AG10803 (cell line): Measurements from ENCODE around the gene ANKRD33B.

Source experiments
- DNase-seq: peaks from one replicate; pipeline ENCODE4 v3.0.0; 2010; ENCODE audit warnings: low read depth
- H3K4me3 ChIP-seq: 2 replicates; pipeline ENCODE4 v1.5.1; 2011; ENCODE audit warnings: mild to moderate bottlenecking, low read length, control low read depth
- TF ChIP-seq, protein P1 (sequence below): conservative IDR thresholded peaks from 2 replicates; pipeline ENCODE4 v1.5.1; 2011; ENCODE audit warnings: mild to moderate bottlenecking, low read length, control low read depth, inconsistent platforms

The ANKRD33B gene

GRCh38 chr5:10576121-10576789 is 12.4 kb downstream of the ANKRD33B start:
- no peak for DNase-seq
- H3K4me3 ChIP-seq: no peak overlapping the region
- TF ChIP-seq, protein P1, sequence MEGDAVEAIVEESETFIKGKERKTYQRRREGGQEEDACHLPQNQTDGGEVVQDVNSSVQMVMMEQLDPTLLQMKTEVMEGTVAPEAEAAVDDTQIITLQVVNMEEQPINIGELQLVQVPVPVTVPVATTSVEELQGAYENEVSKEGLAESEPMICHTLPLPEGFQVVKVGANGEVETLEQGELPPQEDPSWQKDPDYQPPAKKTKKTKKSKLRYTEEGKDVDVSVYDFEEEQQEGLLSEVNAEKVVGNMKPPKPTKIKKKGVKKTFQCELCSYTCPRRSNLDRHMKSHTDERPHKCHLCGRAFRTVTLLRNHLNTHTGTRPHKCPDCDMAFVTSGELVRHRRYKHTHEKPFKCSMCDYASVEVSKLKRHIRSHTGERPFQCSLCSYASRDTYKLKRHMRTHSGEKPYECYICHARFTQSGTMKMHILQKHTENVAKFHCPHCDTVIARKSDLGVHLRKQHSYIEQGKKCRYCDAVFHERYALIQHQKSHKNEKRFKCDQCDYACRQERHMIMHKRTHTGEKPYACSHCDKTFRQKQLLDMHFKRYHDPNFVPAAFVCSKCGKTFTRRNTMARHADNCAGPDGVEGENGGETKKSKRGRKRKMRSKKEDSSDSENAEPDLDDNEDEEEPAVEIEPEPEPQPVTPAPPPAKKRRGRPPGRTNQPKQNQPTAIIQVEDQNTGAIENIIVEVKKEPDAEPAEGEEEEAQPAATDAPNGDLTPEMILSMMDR: no peak

DNA sequence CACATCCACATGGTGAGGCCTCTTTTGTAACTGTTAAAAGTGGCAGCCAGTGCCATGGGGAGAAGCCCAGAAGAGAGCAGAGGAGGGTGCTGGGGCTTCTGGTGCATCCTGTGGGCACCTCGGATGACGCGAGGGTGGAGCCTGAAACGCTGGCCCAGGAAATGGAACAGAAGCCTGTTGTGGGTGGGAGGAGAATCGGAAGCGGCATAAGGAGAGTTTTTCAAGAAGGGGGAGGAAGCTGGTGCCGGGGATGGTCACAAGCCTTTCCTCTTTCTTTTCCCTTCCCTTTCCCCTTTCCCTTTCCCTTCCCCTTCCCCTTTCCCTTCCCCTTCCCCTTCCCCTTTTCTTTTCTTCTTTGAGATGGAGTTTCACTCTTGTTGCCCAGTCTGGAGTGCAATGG is 12.9 kb downstream of the ANKRD33B start:
- no peak overlapping the region for H3K4me3 ChIP-seq
- DNase-seq: no peak
- TF ChIP-seq, protein P1: no peak

DNA sequence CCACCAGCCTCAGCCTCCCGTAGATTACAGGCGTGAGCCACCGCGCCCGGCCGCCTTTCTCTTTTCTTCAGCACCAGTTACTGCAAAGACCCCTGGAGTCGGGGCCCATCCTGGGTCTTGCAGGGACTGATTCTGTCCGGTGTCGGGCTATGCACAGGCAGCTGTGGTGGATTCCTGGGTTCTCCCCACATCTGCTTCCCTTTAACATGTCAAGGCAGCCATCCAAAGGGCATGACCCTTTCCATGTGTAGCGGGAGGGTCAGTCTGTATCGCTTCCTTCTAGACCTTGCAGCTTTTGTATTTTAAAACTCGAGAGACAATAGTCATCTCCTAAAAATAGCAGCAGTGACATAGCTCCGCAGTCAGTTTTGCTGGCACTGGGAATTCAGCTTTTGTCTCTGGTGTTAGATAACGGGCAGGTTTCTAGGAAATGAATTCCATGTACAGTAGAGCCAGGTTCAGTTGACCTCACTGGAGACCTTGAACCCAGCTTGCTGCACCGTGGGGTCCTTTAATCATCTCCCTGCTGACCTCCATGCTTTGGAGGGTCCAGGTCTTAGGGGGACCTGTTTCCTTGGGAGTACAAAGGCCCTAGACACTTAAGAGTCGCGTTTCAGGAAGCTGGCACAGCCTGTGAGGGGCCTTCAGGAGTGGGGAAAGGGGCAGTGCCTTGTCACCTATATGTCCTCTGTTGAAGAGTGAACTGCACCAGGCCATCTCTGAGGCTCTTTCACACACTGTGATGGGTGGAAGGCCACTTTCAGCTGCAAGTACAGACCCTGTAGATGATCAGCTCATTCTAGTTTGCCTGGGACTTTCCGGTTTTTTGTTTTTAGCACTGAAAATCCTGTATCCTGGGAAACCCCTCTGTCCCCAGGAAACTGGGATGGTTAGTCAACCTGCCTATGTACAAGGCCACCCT is 13.8 kb downstream of the ANKRD33B start:
- TF ChIP-seq, protein P1: no peak

GRCh38 chr5:10578293-10578665 is 14.4 kb downstream of the ANKRD33B start:
- no peak overlapping the region for H3K4me3 ChIP-seq

More for the DNA sequence above, 13.8 kb downstream of the ANKRD33B start:
- peak; percentile 62 for DNase-seq
- no peak overlapping the region for H3K4me3 ChIP-seq

DNA sequence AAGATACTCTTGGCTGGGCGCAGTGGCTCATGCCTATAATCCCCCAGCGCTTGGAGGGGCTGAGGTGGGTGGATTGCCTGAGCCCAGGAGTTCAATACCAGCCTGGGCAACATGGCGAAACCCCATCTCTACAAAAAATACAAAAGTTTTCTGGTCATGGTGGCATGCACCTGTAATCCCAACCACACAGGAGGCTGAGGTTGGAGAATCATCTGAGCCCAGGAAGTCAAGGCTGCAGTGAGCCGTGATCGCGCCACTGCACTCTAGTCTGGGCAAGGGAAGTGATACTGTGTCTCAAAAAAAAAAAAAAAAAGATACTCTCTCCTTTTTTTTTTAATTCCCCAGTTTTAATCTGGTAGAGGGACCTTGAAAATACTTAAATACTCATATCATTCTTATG is 15.0 kb downstream of the ANKRD33B start:
- no peak for DNase-seq
- H3K4me3 ChIP-seq: no peak overlapping the region
- TF ChIP-seq, protein P1: no peak

More at GRCh38 chr5:10578293-10578665, 14.4 kb downstream of the ANKRD33B start:
- TF ChIP-seq, protein P1: no peak
- no peak for DNase-seq

DNA sequence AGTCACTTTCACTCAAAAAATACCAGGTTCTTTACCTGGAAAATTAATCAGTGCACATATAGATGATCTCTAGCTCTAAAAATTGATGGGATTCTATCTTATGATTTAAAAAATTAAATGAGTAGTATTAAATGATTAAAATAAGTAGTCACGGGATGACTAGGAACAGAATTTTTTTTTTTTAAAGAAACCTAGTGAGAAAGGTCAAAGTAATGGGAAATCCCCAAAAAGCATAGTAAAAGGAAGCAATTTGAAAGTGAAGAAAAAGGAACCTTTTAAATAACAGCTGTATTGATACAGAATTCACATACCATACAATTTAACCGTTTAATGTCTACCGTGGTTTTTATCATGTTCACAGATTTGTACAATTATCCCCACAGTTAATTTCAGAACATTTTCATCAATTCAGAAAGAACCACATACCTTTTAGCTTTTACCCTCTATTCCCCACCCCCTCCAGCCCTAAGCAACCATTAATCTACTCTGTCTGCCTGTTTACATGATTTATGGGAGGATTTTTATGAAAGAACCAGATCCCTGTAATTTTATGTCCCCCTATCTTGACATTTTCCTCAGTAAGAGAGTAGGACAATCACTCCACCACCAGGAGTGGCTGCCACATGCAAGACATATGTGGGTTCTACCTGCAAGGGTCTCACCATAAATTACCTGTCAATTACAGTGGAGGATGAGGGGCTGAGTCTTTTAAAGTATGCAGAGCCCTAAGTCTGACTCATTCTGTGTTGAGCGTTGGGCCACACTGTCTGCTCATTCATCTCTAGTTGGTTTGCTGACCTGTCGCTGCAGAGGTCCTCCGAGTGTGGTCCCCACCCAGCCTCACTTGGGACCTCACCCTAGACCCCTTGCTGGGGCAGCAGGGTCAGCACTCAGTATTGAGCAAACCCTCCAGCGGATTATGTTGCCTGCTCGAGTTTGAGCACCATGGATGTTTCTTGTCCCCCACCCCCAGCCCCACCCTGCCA is 16.0 kb downstream of the ANKRD33B start:
- H3K4me3 ChIP-seq: no peak overlapping the region
- TF ChIP-seq, protein P1: no peak
- DNase-seq: no peak
